ENCODE results near the gene KDM1A. TPM values are rescaled to one million over a fixed set of nuclear protein-coding genes. Genes with fewer than 3 reads are reported as not detected.

The KDM1A gene
- total and polyA plus RNA-seq, 2 of the 13 experiments (the other 11 are each of a cell fraction or from before 2014, with no cell fraction given): 81.3 to 173 TPM

- TF ChIP-seq ZNF407 (CRISPR knock-in tag; IDR thresholded peaks at IDR 0.05; ENCODE audit: not compliant biosample characterization) (peak; percentile 64), ZNF12 (CRISPR knock-in tag; IDR thresholded peaks at IDR 0.05) (no peak), ZNF460 (CRISPR knock-in tag; IDR thresholded peaks at IDR 0.05; ENCODE audit: borderline replicate concordance) (no peak; the same call in 1 of the 2 replicates), ZNF446 (CRISPR knock-in tag; IDR thresholded peaks at IDR 0.05) (0 out of 2 replicates have a peak, but pooled peaks have one; percentile 20), RBFOX2 (IDR thresholded peaks at IDR 0.05; ENCODE audit: low read depth, low read length) (peak; percentile 98), CC2D1A (CRISPR knock-in tag; IDR thresholded peaks at IDR 0.05) (no peak), HHEX (CRISPR knock-in tag; IDR thresholded peaks at IDR 0.05) (no peak), ZZZ3 (CRISPR knock-in tag; IDR thresholded peaks at IDR 0.05; ENCODE audit: borderline replicate concordance) (peak; percentile 97; the same call in 1 of the 2 replicates), ELF4 (CRISPR knock-in tag; IDR thresholded peaks at IDR 0.05; ENCODE audit: borderline replicate concordance) (no peak), ZKSCAN8 (CRISPR knock-in tag; IDR thresholded peaks at IDR 0.05; ENCODE audit: borderline replicate concordance) (no peak; the same call in 1 of the 2 replicates), TFDP2 (CRISPR knock-in tag; IDR thresholded peaks at IDR 0.05) (peak; percentile 84), ZNF503 (CRISPR knock-in tag; IDR thresholded peaks at IDR 0.05) (peak; percentile 70; the same call in 1 of the 2 replicates), SIX4 (CRISPR knock-in tag; IDR thresholded peaks at IDR 0.05) (peak; percentile 48; the same call in 1 of the 2 replicates), ZNF678 (CRISPR knock-in tag; IDR thresholded peaks at IDR 0.05) (0 out of 2 replicates have a peak, but pooled peaks have one; percentile 72), NR2F6 (IDR thresholded peaks at IDR 0.05) (0 out of 2 replicates have a peak, but pooled peaks have one; percentile 14), NR2F6 (CRISPR knock-in tag; IDR thresholded peaks at IDR 0.05) (peak; percentile 82), MED13 (CRISPR knock-in tag; IDR thresholded peaks at IDR 0.05) (peak; percentile 36), EEA1 (CRISPR knock-in tag; IDR thresholded peaks at IDR 0.05; ENCODE audit: borderline replicate concordance) (no peak; the same call in 1 of the 2 replicates), GLI4 (CRISPR knock-in tag; IDR thresholded peaks at IDR 0.05; ENCODE audit: borderline replicate concordance) (no peak)
Measured at GRCh38 chr1:23019094-23019862, at the start of gene KDM1A (continued).

Measured in HepG2 (cell line).